ENCODE results near the gene GAPDHS. TPM values are rescaled to one million over a fixed set of nuclear protein-coding genes. Genes with fewer than 3 reads are reported as not detected.

The GAPDHS gene
- not detected for polyA plus RNA-seq (ENCODE audit: insufficient read depth in 1 of 5, insufficient read length in 5 of 5, low replicate concordance in 1 of 5)
- long read RNA-seq, donor 1: 0 reads
- long read RNA-seq, donor 2: 0 reads
- long read RNA-seq, donor 3: 0 reads
- long read RNA-seq, donor 4: 0 reads
- long read RNA-seq, donor 5: 0 reads
- long read RNA-seq, donor 6: 0 reads
- long read RNA-seq, donor 7: 0 reads
- long read RNA-seq, donor 8: 0 reads

DNA sequence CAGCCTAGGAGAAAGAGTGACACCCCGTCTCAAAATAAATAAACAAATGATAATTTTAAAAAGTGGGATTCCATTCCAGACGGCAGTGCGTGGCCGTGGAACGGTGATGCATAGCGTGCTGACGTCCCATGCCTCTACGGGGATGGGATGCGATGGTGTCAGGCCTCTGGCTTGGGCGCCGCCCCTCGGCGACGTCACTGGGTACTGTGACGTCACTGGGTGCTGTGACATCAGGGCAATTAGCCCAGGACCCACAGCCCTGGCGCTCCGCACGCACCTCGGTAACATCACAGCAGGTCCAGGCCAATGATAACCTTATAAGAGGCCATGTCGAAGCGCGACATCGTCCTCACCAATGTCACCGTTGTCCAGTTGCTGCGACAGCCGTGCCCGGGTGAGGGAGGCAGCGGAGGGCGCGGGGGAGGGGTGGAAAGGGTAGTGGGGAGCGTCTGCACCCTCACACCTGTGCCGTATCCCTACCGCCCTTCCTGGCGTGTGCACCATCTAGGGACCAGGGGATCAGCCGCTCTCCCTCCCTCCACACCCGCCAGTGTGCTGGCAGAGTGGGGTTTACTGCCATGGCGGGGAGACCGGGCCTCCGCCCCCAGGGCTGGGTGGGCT is at the start of gene GAPDHS:
Gene GAPDHS, plus strand, starts transcription at position 256 of the 621 bp plus-strand sequence. Its CDS starts 72 bp downstream, at position 328.
- no peak for DNase-seq

DNA sequence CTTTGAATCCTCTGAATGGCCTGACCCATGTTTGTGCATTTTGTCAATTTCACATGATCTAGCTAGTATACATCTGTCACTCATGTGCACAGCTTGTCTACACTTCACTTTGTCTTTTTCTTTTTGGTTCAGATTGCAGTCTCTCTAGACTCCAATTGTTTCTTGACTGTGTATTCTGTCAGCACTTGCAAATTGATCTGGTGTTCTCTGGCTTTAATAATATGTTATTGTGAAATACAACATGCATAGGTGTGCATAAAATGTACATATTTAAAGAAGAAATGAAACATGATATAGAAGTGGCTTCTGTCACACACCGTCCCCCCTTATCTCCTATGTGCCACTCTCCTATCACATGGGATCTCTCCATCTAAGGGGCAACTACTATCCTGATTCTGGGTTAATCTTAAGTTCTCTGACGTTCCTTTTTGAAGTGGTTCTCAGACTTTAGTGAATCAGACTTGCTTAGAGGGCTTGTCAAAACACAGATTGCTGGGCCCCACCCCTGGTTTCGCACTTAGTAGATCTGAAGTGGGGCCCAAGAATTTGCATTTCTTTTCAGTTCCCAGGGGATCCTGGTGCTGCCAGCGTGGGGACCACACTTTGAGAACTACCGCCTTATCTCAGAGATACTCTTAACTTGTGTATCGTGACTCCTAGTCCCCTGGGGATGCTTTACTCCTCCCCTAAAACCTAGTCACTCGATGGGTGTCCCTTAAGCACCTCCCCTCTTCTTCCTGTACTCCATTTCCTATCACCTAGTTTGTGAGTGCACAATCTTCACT is 48.8 kb upstream of the GAPDHS start:
- DNase-seq: no peak

DNA sequence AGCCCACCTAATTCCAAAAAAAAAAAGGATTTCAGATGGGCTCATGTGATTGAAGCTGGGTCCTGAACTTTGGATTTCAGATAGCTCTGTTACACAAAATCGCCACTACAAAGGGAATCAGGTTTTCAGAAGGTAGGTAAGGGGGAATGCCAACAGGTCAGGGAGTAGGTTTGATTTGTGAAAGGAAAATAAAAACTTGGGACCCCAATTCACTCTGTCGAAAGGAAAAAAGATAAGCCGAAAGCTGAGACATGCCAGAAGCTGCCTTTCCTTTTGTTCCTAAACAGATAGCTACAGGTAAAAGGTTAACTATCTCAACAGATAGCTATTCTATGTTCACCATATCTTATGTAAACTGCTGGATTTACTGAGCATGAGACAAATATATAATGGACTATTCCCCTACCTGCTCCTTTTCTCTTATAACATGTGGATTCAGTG is 47.0 kb upstream of the GAPDHS start:
- DNase-seq: no peak

DNA sequence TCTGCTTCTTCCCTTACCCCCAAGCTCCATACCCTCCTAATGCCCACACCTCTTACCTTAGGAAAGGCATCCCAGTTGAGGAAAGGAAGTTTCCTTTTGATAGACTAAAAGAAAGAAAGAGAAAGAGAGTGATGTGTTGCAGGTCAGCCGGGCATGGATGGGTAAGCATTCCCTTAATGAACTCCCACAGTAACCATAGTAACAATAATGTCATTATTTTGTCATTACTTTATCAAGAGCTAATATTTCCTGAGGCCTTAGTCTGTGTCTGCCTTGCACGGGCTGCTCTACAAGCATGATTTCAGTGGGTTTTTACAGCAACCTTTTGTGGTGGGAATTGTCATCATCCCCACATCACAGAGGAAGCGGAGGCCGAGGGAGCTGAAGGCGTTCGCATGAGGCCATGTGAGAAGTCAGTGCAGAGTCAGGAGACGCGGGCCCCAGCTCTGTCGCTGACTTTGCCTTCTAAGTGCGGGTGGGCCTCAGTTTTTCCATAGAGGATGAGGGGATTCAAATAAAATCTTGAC is 45.5 kb upstream of the GAPDHS start:
- peak in 1 of 2 donors; percentile 10 for DNase-seq

DNA sequence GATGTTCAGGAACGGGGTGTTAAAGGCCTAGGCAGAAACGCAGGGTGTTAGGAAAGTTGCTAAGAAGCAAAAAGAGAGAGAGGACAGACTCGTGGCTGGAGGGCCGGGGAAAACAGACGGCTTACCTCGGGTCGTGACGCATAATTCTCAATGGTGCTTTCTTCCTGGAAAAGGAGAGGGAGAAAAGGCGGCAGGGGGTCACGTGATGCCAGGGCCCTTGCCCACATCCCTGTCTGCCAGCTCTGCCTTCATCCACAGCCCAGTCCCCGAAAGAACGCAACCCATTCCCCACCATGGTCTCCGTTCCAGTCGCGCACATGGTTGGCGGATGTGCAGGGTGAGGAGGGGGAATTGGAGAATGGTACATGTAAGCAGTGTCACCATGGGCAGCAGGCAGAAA is 44.6 kb upstream of the GAPDHS start:
- no peak for DNase-seq

DNA sequence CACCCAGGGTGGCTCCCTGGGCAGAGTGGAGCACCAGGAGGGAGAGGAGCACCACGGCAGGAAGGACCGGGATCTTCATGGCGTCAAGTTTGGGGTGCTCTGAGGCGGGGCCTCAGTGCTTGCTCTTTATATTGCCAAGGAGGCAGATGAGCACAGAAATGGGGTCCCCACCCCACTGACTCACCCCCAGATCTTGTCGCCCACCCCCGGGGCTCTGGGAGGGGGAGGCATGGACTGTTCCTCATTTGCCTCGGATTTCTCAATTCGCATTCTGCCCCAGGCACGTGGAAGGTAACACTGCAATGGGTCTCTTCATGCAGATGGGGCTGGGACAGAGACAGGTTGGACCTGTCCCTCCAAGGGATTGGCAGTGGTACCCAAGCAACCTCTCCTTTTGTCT is 42.9 kb upstream of the GAPDHS start, which contains the start of gene KRTDAP:
Gene KRTDAP, minus strand, starts transcription at position 101 of the 400 bp plus-strand sequence. Its CDS starts 22 bp downstream, at position 79.
- DNase-seq: no peak

DNA sequence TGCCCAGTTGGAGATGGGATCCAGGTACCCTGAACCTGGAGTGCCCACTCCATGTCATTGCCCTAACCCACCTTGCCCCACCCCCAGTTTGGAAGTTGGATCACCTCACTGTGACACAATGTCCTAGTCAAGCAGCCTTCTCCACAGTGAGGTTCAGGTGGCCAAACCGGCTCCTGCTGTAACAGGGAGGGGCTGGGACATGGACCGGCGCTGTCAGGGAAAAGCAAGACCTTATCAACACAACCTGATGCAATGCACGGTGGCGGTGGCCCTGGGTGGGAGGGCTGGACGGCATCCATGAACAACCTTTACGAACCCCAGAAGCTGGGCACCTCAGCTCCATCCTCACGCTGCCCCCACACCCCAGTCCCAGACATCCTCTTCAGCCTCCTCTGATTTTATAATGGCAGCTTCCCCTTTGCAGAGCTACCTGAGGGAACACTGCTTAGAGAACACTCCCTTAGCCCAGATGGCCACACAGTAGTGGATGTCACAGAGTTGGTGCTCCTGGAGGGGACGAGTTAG is 41.4 kb upstream of the GAPDHS start:
- no peak for DNase-seq

DNA sequence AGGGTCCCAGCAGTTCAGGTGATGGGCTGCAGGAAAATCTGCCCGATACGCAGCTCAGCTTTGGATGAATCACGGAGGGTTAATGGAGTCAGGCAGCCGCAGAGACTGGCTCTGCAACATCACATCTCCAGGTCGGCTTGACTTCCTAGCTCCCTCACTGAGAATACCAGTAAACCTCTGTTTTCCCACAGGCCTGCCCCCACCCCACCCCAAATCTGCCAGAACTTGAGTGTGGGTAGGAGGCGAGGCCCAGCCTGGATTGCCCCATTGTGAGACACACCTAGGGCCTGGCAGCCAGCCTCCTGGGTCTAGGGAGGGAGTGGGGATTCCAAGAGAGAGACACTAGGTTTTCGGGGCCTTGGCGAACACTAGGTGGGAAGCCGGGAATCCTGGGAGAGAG is 39.3 kb upstream of the GAPDHS start:
- DNase-seq: no peak

DNA sequence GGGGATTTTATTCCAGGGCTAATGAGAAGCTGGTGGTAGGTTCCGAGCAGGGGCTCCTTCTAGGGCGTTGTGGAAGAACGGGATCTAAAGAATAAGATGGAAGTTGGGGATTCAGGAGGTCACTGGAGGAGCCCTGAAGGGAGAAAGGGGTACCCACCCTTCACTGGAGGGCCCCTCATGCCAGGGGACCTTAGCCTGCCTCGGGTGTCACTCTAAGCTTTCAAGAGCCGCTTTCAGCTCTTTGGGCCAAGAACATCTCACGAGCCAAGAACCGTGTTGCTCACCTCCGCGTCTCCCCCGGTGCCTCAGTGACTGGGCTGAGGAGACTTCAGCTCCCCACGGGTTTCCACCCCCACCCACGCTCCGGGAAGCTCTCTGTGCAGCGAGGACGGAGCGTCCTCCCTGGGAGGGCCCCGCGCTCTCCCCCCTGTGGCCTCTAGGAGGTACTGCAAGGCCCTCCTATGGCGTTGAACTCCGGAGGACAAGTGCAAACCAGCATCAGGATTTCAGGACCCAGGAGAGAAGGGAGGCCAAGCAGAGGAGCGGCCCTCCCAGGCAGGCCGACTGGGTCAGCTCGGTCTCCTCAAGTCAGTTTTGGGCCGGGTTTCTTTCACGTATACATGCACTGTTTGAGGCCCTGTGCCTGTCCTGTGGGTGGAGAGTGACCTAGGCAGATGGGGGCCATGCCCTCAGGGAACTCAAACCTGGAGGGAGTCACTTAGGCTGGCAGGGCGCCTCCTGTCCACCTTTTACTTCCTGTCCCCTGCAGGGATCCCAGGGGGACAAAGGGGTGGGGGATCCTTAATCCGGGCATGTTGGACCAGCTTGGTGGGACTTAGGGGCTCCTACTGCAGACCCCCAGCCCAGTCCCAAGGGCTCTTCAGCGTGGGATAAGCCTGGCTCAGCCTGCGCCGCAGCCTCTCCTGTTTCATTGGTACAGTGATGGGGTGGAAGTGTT is 37.9 kb upstream of the GAPDHS start:
- peak; percentile 48 to 49 for DNase-seq

DNA sequence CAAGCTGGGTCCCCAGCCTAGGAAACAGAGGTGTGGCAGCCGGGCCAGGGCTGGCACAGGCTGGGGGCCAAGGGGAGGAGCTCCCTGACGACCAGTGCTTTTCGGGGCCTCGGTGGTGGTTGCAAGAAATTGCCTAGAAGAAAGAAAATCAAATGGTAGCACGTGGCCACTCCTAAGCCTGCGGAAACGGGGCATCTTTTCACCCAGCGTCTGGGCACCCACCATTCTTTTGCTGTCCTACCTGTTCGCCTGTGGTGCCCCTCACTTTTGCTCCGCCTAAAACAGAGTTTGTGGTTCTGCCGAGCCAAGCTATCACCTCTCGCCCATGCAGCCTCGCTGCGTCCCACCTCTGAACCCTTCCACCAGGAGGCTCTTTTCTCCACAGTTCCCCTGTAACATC is 35.9 kb upstream of the GAPDHS start:
- no peak for DNase-seq

DNA sequence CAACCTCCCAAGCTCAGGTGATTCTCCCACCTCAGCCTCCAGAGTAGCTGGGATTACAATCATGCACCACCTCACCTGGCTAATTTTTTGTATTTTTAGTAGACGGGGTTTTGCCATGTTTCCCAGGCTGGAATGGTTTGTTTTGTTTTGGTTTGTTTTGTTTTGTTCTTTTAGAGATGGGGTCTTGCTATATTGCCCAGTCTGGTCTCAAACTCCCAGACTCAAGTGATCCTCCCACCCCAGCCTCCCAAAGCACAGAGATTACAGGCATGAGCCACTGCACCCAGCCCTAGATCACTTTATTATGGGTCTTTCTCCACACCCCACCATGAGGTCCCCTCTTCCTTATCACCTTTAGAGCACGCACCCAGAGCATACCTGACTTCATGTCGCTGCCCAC is 35.0 kb upstream of the GAPDHS start:
- no peak for DNase-seq

DNA sequence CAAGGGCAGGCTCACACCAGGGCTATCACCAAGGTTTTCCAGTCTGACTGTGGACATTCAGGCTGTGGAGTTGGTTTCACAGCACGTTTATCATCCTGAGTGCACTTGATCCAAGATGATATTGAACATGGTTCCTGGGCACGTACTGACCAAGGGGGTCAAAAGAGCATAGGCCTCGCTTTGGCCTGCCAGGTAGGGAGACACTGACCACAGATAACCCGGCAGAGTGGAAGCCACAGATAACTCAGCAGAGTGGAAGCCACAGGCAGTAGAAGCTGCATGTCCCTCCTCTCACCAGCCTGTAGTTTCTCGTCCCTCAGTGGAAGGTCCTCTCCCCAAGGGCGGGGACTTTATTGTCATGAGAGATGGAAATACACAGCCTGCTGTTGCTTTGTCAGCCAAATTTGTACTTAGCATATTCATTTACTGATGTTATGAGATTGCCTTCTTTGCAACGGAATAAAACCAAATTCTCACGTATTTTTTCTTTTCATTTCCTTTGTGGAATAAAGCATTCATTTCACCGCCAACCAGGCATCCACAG is 34.2 kb upstream of the GAPDHS start:
- no peak for DNase-seq

DNA sequence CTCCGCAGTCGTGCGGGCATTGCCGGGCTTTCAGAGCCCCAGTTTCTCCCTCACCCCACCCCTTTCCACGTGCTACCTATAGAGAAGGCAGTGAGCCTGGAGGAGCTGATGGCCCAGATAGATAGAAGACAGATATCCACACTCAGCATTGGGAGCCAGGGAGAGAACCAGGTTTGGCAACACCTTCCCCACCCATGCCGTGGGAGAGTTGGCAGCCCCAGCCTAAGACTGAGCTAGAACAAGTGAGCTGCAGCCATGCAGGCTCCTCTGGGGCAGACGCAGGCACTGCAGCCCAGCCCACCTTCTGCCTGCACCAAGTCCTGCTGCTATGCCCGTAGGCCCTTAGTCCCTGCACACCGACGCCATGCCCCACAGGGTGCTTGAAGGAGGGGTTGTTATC is 32.6 kb upstream of the GAPDHS start:
- DNase-seq: no peak

DNA sequence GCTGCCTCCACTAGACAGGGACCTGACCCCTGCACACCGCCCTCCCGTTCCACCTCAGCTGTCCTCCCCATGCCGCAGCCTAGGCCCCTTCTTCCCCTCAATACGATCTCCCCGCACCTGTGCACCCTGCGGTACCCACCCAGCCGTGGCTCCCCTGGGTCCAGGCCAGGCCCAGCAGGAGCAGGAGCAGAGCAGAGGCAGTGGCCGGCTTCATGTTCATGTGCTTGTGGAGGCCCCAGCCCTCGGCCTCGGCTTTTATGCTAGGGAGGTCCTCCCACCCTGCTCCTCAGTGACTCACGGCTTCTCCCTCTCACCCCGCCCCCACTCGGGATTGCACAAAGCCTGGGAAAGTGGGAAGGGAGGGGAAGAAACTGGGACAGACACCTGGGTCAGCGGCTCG is 31.6 kb upstream of the GAPDHS start:
- DNase-seq: no peak

DNA sequence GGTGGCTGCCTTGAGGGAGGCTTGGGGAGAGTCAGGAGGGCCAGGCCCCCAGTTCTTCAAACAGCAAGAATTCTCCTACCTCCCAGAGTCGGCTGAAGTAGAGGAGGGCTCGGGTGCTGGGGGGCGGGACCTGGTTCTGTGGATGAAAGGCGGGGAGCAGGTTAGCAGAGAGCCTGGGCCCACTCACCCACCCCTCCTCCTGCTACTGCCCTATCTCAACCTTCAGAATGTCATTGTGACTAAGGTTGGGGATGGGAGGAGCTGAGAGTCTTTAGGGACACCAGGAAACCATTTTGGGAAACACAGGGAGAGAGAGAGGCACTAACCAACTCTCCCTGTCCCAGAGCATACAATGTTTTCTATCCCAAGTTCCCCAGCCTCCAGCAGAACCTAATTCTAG is 30.5 kb upstream of the GAPDHS start:
- no peak for DNase-seq

DNA sequence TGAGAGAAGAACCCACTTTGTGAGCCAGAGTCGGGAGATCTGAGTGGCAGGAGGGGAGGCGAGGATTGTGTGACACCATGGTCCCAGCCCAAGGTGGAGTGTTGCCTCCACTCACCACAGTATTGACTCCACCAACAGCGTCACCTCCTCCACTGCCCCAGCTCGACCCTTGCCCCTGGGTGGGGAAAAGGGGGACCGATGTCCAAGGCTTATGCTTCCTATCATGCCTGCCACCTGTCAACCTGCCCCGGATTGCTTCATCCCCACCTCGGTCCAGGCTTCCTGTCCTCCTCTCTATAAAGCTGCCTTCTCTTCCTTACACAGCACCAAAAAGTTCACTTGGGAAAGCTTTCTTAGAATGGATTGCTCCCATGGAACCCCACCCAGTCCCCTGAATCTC is 27.2 kb upstream of the GAPDHS start:
- DNase-seq: no peak

DNA sequence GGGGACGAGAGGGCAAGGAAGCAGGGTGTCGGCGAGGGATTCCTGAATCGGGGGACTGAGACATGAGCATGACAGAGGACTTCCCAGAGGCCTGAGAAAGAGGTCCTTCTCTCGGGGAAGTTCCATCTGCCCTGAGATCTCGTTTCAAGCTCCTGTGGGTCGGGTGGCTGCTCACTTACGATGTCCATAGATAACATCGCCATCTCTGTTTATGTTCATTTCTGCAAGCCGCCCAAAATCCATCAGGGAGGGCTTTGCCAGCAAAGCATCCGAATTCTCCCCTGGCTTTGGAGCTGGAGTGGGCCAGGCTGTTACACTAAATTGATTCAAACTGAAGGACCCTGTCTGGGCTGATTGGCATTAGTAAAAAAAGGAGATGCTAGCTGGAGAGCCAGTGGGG is 25.7 kb upstream of the GAPDHS start:
- no peak for DNase-seq

DNA sequence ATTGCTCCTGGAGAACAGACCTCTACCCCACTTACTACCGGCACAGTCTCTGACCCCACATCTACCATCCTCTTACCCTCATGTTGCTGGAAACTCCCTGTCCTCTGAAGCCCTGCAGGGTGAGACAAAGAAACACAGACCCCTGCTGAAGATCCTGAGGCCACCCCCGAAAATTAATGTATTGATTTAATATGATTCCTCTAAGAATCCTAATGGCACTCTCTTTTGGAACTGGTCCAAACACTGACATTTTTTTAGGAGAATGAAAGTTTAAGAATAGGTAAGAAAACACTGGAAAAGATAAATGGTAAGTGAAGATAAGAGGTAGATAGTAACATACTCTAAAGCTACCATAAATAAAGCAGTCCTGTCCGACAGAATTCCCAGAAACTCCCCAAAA is 25.1 kb upstream of the GAPDHS start:
- no peak for DNase-seq

DNA sequence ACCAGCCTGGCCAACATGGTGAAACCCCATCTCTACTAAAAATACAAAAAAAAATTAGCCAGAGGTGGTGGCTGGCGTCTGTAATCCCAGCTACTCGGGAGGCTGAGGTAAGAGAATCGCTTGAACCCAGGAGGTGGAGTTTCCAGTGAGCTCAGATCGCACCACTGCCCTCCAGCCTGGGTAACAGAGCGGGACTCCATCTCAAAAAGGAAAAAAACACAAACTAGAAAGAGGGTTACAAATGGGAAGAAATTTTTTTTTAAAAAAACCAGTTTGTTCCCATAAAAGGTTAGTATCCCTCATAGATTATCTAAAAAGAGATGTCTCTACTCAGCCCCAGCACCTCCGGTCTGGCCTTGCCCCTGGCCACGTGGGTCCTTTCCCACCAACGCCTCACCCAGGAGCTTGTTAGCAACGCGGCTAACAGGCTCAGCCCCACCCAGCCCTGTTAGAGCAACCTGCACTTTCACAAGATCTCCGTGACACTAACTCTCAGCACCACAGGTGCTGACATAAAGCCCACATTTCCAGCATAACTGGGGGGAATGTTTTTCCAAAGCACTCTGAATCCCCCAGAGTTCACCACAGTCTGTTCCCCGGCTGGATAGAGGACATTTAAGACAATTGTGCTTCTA is 24.1 kb upstream of the GAPDHS start:
- peak in 1 of 2 donors; percentile 19 for DNase-seq

DNA sequence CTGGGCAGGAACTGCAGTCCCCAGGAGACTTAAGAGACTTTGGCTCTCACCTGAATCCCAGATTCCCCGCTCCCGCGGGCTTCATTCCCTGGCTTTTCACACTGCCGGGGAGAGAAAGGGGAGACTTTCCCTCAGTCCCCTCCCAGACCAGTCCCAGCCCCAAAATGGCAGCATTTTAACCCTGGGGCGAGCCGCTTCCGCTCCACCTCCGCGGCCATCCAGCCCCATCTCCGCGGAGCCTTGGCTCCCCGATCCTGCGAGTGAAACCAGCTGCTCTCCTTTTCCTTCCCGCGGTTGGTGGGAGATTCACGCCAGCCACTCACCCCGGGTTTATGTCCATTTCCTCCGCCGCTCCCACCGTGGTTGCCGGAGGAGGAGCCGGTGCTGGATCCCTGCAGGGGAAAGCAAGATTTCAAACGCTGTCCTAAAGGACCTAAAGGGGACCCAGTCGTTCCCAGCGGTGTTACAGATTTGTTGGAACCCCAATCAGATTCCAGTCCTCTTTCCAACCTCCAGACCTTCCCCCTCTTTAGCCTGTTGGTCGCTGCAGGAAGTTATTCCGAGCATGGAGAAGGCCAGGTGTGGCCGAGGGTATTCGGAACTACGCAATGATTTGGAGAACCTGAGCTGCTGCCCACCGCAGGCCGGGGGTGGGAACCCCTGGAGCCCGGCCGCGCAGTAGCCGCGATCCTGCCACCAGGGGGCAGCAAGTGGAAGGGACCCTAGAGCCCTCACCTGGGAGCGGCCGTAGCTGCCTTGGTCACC is 23.2 kb upstream of the GAPDHS start:
- DNase-seq: peak; percentile 79 to 80

Data from right lung (tissue), 10 donors.